A549 (cell line): ENCODE results near the gene SSMEM1.

Source experiments
- BCL3 ChIP-seq: fragments of >200 bp; sonication (Bioruptor Twin); formaldehyde crosslinking; IDR thresholded peaks from 3 replicates; pipeline ENCODE4 v1.6.1; 2016
- CHD2 ChIP-seq: fragments of 150-350 bp; IDR thresholded peaks from 2 replicates; pipeline ENCODE4 v1.6.1; 2014; ENCODE audit warnings: low read length; ENCODE audit not compliant: partially characterized antibody
- CTCF ChIP-seq: fragments of >200 bp; sonication (Bioruptor Twin); formaldehyde crosslinking; IDR thresholded peaks from 3 replicates; pipeline ENCODE4 v1.5.1; 2016
- MAX ChIP-seq: IDR thresholded peaks from 2 replicates; pipeline ENCODE4 v1.6.1; 2012
- MAZ ChIP-seq: fragments of 150-350 bp; IDR thresholded peaks from 2 replicates; pipeline ENCODE4 v1.6.1; 2014; ENCODE audit warnings: antibody characterized with exemption, low read depth, low read length, borderline replicate concordance
- MYC ChIP-seq: IDR thresholded peaks from 2 replicates; pipeline ENCODE4 v1.6.1; 2012; ENCODE audit warnings: mild to moderate bottlenecking, inconsistent platforms, low read length, improper control_type of control experiment, borderline replicate concordance
- NFE2L2 ChIP-seq: fragments of 150-350 bp; conservative IDR thresholded peaks from 2 replicates; pipeline ENCODE4 v1.6.1; 2014; ENCODE audit warnings: low read length
- NR3C1 ChIP-seq: fragments of >200 bp; sonication (Bioruptor Twin); formaldehyde crosslinking; IDR thresholded peaks from 3 replicates; pipeline ENCODE4 v1.6.1; 2017
- PBX3 ChIP-seq: IDR thresholded peaks from 2 replicates; pipeline ENCODE4 v1.6.1; 2012
- POLR2A ChIP-seq: IDR thresholded peaks from 2 replicates; pipeline ENCODE4 v1.6.1; 2012; ENCODE audit warnings: mild to moderate bottlenecking, low read length
- RARB ChIP-seq: fragments of 250-450 bp; sonication (Bioruptor Pico); IDR thresholded peaks from 2 replicates; pipeline ENCODE4 v1.8.0; 2021; ENCODE audit warnings: mild to moderate bottlenecking, moderate library complexity
- RCOR1 ChIP-seq: fragments of 150-350 bp; IDR thresholded peaks from 2 replicates; pipeline ENCODE4 v1.6.1; 2014; ENCODE audit warnings: antibody characterized with exemption, low read length, low read depth
- REST ChIP-seq: fragments of 200-600 bp; sonication (generic); IDR thresholded peaks from 2 replicates; pipeline ENCODE4 v1.6.1; 2016; ENCODE audit warnings: antibody characterized with exemption, mild to moderate bottlenecking, moderate library complexity
- ZFP36 ChIP-seq: fragments of 450-650 bp; IDR thresholded peaks from 2 replicates; pipeline ENCODE4 v1.6.1; 2014; ENCODE audit warnings: borderline replicate concordance; ENCODE audit not compliant: partially characterized antibody

- TF ChIP-seq ZFP36 = no peak
- no peak for TF ChIP-seq CTCF
- TF ChIP-seq MYC = no peak
- TF ChIP-seq MAZ = no peak
- no peak for TF ChIP-seq RARB (CRISPR knock-in tag)
- no peak for TF ChIP-seq NR3C1
- no peak for TF ChIP-seq CHD2
- TF ChIP-seq RCOR1 = no peak
- no peak for TF ChIP-seq POLR2A
- no peak for TF ChIP-seq REST
- no peak for TF ChIP-seq MAX
- no peak for TF ChIP-seq PBX3
- TF ChIP-seq NFE2L2 = no peak
- no peak for TF ChIP-seq BCL3
These were observed 6.2 kb downstream of the SSMEM1 start for GRCh38 chr7:130213828-130214227.
